CD4-positive, alpha-beta T cell treated with Interleukin-4 for 4 hours (primary cell): ENCODE results near the gene GFPT1.

Experiments
- DNase-seq: peaks from one replicate; pipeline ENCODE4 v3.0.0-alpha.2; 2020

The GFPT1 gene

GRCh38 chr2:69287544-69287943 lies 99.5 kb downstream of the GFPT1 start:
- DNase-seq = no peak

DNA sequence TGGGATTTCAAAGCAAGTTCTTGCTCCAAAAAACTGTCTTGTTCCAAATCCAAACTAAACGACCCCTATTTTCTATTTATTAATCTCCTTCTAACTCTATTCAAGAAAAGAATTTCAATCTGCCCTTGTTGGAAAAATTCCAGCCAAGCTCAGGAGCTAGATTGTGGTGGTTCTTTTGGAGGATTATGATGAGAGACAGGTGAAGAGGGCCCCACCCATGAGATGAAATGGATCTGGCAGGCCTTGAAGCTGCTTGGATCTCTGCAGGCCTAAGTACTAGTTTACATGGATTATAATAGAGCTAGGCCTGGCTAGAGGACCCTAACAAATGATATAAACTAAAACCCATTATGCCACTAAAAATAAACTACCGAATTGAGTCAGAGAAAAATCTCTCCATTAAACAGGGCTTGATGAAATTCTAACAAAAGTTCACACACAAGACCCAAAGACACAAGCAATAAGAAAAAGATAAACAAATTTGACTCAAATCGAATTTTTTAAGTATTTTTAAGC lies 101.6 kb downstream of the GFPT1 start:
- no peak for DNase-seq

DNA sequence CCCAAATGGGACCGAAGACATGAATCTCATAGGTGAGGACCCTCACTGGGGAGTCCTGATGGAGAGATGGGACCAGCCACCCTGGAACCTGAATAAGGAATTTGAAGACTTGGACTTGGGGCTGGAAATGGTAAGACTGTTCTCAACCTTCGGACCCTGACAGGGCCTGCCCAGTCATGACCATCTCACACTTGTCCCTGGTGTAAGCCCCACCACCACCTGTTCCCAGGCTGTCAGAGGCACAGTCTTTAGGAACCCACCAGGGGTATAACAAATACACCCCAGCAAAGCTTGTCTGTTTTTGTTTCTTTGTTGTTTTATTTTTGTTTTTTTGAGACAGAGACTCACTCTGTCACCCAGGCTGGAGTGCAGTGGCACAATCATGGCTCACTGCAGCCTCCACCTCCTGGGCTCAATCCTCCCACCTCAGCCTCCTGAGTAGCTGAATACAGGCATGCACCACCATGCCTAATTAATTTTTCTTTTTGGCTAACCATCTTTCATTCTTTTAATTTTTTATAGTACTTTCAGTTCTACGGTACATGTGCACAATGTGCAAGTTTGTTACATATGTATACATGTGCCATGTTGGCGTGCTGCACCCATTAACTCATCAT lies 106.1 kb downstream of the GFPT1 start:
- DNase-seq = no peak

- no peak for DNase-seq
Observed at GRCh38 chr2:69279931-69280681, 106.9 kb downstream of the GFPT1 start.

GRCh38 chr2:69279211-69279610 lies 107.8 kb downstream of the GFPT1 start:
- DNase-seq = no peak

DNA sequence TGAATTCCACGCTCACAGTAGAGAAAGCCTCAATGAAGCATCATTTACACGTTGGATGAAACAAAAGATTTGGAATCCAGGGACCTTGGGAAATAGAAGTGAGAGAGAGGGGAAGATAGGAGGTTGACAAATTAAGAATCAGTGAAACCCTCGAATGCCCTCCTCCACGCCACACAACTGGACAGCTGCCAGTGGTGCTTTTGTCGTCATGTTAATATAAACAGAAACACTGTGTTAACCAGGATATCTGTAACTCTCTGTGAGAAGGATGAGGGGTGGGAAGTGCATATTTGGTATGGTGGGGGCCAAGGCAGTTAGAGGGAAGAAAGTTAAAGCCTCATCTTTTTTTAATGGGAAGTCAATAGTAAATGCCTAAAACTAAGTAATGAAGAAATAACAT lies 108.7 kb downstream of the GFPT1 start:
- no peak for DNase-seq

- no peak for DNase-seq
Observed at GRCh38 chr2:69275490-69275889, 111.5 kb downstream of the GFPT1 start.

GRCh38 chr2:69272803-69273471 lies 114.1 kb downstream of the GFPT1 start:
- no peak for DNase-seq

DNA sequence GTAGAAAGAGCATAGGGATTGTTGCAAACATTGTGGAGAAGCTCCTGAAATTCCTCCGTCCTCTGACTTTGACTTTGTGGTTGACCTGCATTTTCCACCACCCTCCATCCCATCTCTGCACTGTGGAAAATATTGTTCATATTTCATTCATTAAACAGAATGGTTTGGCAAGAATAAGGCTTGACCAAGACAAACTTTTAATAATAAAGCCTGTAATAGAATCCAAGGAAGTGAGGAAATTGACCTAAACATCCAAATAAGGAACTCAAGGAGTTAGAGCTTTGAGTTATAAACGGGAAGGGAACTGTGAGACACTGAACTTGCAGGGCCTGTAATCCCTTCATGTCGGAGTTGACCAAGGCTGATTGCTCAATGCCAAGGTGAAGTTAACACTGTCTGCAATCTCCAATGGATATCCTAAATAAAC lies 115.2 kb downstream of the GFPT1 start:
- no peak for DNase-seq
